ENCODE data around the gene PTPN13.
A peak's percentile ranks its signal among the peaks of the same experiment; 100 is the strongest.

The PTPN13 gene

GRCh38 chr4:86834901-86835300, 240.8 kb downstream of the PTPN13 start:
- H3K9me3 ChIP-seq (ENCODE audit: control insufficient read depth in 2 of 2, low read length in 2 of 2): peaks cover 0 to 2% of the 10 kb centered on the region in 2 donors
- no peak overlapping the region for H3K9ac ChIP-seq (ENCODE audit: low read length in 2 of 2)
- no peak overlapping the region for H3K27ac ChIP-seq (ENCODE audit: low read length)
- no peak overlapping the region for H3K4me3 ChIP-seq (ENCODE audit: low read length in 2 of 2)
- no peaks in the 10 kb centered on the region for H3K36me3 ChIP-seq (ENCODE audit: control insufficient read depth in 2 of 2, insufficient read depth in 2 of 2, low read length in 2 of 2)
- H3K27me3 ChIP-seq (ENCODE audit: control insufficient read depth in 1 of 2, insufficient read depth in 2 of 2, low read length in 2 of 2): no peaks in the 10 kb centered on the region
- H3K4me1 ChIP-seq (ENCODE audit: control insufficient read depth, insufficient read depth, low read length): peaks cover 2% of the 10 kb centered on the region

- H3K36me3 ChIP-seq (ENCODE audit: control insufficient read depth in 2 of 2, insufficient read depth in 2 of 2, low read length in 2 of 2): no peaks in the 10 kb centered on the region
- H3K4me1 ChIP-seq (ENCODE audit: control insufficient read depth, insufficient read depth, low read length): peaks cover 2% of the 10 kb centered on the region
- H3K4me3 ChIP-seq (ENCODE audit: low read length in 2 of 2): no peak overlapping the region
- no peak overlapping the region for H3K9ac ChIP-seq (ENCODE audit: low read length in 2 of 2)
- no peaks in the 10 kb centered on the region for H3K27me3 ChIP-seq (ENCODE audit: control insufficient read depth in 1 of 2, insufficient read depth in 2 of 2, low read length in 2 of 2)
- H3K27ac ChIP-seq (ENCODE audit: low read length): no peak overlapping the region
- H3K9me3 ChIP-seq (ENCODE audit: control insufficient read depth in 2 of 2, low read length in 2 of 2): no peaks in the 10 kb centered on the region
Measured at GRCh38 chr4:86835677-86836076, 241.6 kb downstream of the PTPN13 start.

- Histone ChIP-seq H3K9ac (ENCODE audit: low read length in 2 of 2) (no peak overlapping the region), H3K9me3 (ENCODE audit: control insufficient read depth in 2 of 2, low read length in 2 of 2) (no peaks in the 10 kb centered on the region), H3K27ac (ENCODE audit: low read length) (no peak overlapping the region), H3K4me1 (ENCODE audit: control insufficient read depth, insufficient read depth, low read length) (peaks cover 2% of the 10 kb centered on the region), H3K27me3 (ENCODE audit: control insufficient read depth in 1 of 2, insufficient read depth in 2 of 2, low read length in 2 of 2) (no peaks in the 10 kb centered on the region), H3K36me3 (ENCODE audit: control insufficient read depth in 2 of 2, insufficient read depth in 2 of 2, low read length in 2 of 2) (no peaks in the 10 kb centered on the region), H3K4me3 (ENCODE audit: low read length in 2 of 2) (no peak overlapping the region)
Measured at GRCh38 chr4:86837691-86838503, 243.8 kb downstream of the PTPN13 start.

GRCh38 chr4:86840858-86841257, 246.7 kb downstream of the PTPN13 start:
- Histone ChIP-seq H3K9me3 (ENCODE audit: control insufficient read depth in 2 of 2, low read length in 2 of 2) (no peaks in the 10 kb centered on the region), H3K27me3 (ENCODE audit: control insufficient read depth in 1 of 2, insufficient read depth in 2 of 2, low read length in 2 of 2) (no peaks in the 10 kb centered on the region), H3K9ac (ENCODE audit: low read length in 2 of 2) (no peak overlapping the region), H3K4me3 (ENCODE audit: low read length in 2 of 2) (no peak overlapping the region), H3K4me1 (ENCODE audit: control insufficient read depth, insufficient read depth, low read length) (peaks cover 2% of the 10 kb centered on the region), H3K36me3 (ENCODE audit: control insufficient read depth in 2 of 2, insufficient read depth in 2 of 2, low read length in 2 of 2) (no peaks in the 10 kb centered on the region), H3K27ac (ENCODE audit: low read length) (no peak overlapping the region)

- Histone ChIP-seq H3K36me3 (ENCODE audit: control insufficient read depth in 2 of 2, insufficient read depth in 2 of 2, low read length in 2 of 2) (no peaks in the 10 kb centered on the region), H3K4me1 (ENCODE audit: control insufficient read depth, insufficient read depth, low read length) (peaks cover 2% of the 10 kb centered on the region), H3K27ac (ENCODE audit: low read length) (no peak overlapping the region), H3K4me3 (ENCODE audit: low read length in 2 of 2) (no peak overlapping the region), H3K9me3 (ENCODE audit: control insufficient read depth in 2 of 2, low read length in 2 of 2) (no peaks in the 10 kb centered on the region), H3K9ac (ENCODE audit: low read length in 2 of 2) (no peak overlapping the region), H3K27me3 (ENCODE audit: control insufficient read depth in 1 of 2, insufficient read depth in 2 of 2, low read length in 2 of 2) (no peaks in the 10 kb centered on the region)
Measured at GRCh38 chr4:86841309-86841708, 247.2 kb downstream of the PTPN13 start.

- no peaks in the 10 kb centered on the region for H3K9me3 ChIP-seq (ENCODE audit: control insufficient read depth in 2 of 2, low read length in 2 of 2)
- H3K4me3 ChIP-seq (ENCODE audit: low read length in 2 of 2): no peak overlapping the region
- H3K27me3 ChIP-seq (ENCODE audit: control insufficient read depth in 1 of 2, insufficient read depth in 2 of 2, low read length in 2 of 2): no peaks in the 10 kb centered on the region
- H3K36me3 ChIP-seq (ENCODE audit: control insufficient read depth in 2 of 2, insufficient read depth in 2 of 2, low read length in 2 of 2): no peaks in the 10 kb centered on the region
- H3K27ac ChIP-seq (ENCODE audit: low read length): no peak overlapping the region
- peaks cover 3% of the 10 kb centered on the region for H3K4me1 ChIP-seq (ENCODE audit: control insufficient read depth, insufficient read depth, low read length)
- no peak overlapping the region for H3K9ac ChIP-seq (ENCODE audit: low read length in 2 of 2)
Measured at GRCh38 chr4:86845593-86845992, 251.5 kb downstream of the PTPN13 start.

- Histone ChIP-seq H3K9me3 (ENCODE audit: control insufficient read depth in 2 of 2, low read length in 2 of 2) (no peaks in the 10 kb centered on the region), H3K4me3 (ENCODE audit: low read length in 2 of 2) (no peak overlapping the region), H3K27ac (ENCODE audit: low read length) (no peak overlapping the region), H3K4me1 (ENCODE audit: control insufficient read depth, insufficient read depth, low read length) (peaks cover 3% of the 10 kb centered on the region), H3K36me3 (ENCODE audit: control insufficient read depth in 2 of 2, insufficient read depth in 2 of 2, low read length in 2 of 2) (no peaks in the 10 kb centered on the region), H3K9ac (ENCODE audit: low read length in 2 of 2) (no peak overlapping the region), H3K27me3 (ENCODE audit: control insufficient read depth in 1 of 2, insufficient read depth in 2 of 2, low read length in 2 of 2) (no peaks in the 10 kb centered on the region)
Measured at GRCh38 chr4:86846921-86847320, 252.8 kb downstream of the PTPN13 start.

- Histone ChIP-seq H3K36me3 (ENCODE audit: control insufficient read depth in 2 of 2, insufficient read depth in 2 of 2, low read length in 2 of 2) (no peaks in the 10 kb centered on the region), H3K27ac (ENCODE audit: low read length) (no peak overlapping the region), H3K9ac (ENCODE audit: low read length in 2 of 2) (no peak overlapping the region), H3K4me3 (ENCODE audit: low read length in 2 of 2) (no peak overlapping the region), H3K9me3 (ENCODE audit: control insufficient read depth in 2 of 2, low read length in 2 of 2) (no peaks in the 10 kb centered on the region), H3K4me1 (ENCODE audit: control insufficient read depth, insufficient read depth, low read length) (peaks cover 3% of the 10 kb centered on the region), H3K27me3 (ENCODE audit: control insufficient read depth in 1 of 2, insufficient read depth in 2 of 2, low read length in 2 of 2) (no peaks in the 10 kb centered on the region)
Measured at GRCh38 chr4:86847571-86847970, 253.5 kb downstream of the PTPN13 start.

- no peaks in the 10 kb centered on the region for H3K36me3 ChIP-seq (ENCODE audit: control insufficient read depth in 2 of 2, insufficient read depth in 2 of 2, low read length in 2 of 2)
- H3K4me3 ChIP-seq (ENCODE audit: low read length in 2 of 2): peak overlapping the region in 1 of 2 donors; percentile 15
- peaks cover 3% of the 10 kb centered on the region for H3K4me1 ChIP-seq (ENCODE audit: control insufficient read depth, insufficient read depth, low read length)
- no peak overlapping the region for H3K9ac ChIP-seq (ENCODE audit: low read length in 2 of 2)
- no peak overlapping the region for H3K27ac ChIP-seq (ENCODE audit: low read length)
- no peaks in the 10 kb centered on the region for H3K9me3 ChIP-seq (ENCODE audit: control insufficient read depth in 2 of 2, low read length in 2 of 2)
- H3K27me3 ChIP-seq (ENCODE audit: control insufficient read depth in 1 of 2, insufficient read depth in 2 of 2, low read length in 2 of 2): no peaks in the 10 kb centered on the region
Measured at GRCh38 chr4:86848136-86848535, 254.0 kb downstream of the PTPN13 start.

GRCh38 chr4:86848732-86849619, 254.9 kb downstream of the PTPN13 start, which contains the start of gene SLC10A6:
SLC10A6 (minus strand) TSS chr4:86849384; CDS start chr4:86849115, 269 bp downstream.
- Histone ChIP-seq H3K4me1 (ENCODE audit: control insufficient read depth, insufficient read depth, low read length) (peaks cover 3% of the 10 kb centered on the region), H3K27ac (ENCODE audit: low read length) (no peak within 1 kb of the TSS), H3K27me3 (ENCODE audit: control insufficient read depth in 1 of 2, insufficient read depth in 2 of 2, low read length in 2 of 2) (no peaks in the 10 kb centered on the region), H3K4me3 (ENCODE audit: low read length in 2 of 2) (peak within 1 kb of the TSS in 1 of 2 donors; percentile 15), H3K9ac (ENCODE audit: low read length in 2 of 2) (no peak within 1 kb of the TSS), H3K36me3 (ENCODE audit: control insufficient read depth in 2 of 2, insufficient read depth in 2 of 2, low read length in 2 of 2) (no peaks in the 10 kb centered on the region), H3K9me3 (ENCODE audit: control insufficient read depth in 2 of 2, low read length in 2 of 2) (no peaks in the 10 kb centered on the region)
